ENCODE results near the gene CD209. TPM values are rescaled to one million over a fixed set of nuclear protein-coding genes. Genes with fewer than 3 reads are reported as not detected.

Gene CD209
- total RNA-seq, 1 donor from 2014 or later = not detected

DNA sequence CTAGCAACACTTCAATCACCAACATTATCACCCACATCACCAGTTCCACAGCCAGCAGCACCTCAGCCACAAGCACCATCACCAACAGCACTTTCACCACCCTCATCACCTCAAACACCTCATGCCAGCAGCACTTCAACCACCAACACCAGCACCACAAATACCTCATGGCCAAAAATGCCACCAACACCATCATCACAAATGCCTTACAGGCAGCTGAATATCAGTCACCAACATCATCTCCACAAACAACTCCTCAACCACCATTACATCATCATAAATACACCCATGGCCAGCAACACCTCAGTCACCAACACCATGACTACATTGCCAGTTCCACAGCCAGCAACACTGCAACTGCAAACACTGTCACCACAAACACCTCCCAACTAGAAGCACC lies 55.8 kb downstream of the CD209 start:
- H3K4me3 Mint-ChIP-seq (ENCODE audit: unreplicated experiment) = no peak overlapping the region
- H3K27me3 Mint-ChIP-seq (ENCODE audit: unreplicated experiment) = peaks cover under 1% of the 10 kb centered on the region
- no peaks in the 10 kb centered on the region for H3K36me3 Mint-ChIP-seq (ENCODE audit: unreplicated experiment)
- DNase-seq (ENCODE audit: extremely low spot score, unreplicated experiment) = no peak
- TF ChIP-seq, protein P1, sequence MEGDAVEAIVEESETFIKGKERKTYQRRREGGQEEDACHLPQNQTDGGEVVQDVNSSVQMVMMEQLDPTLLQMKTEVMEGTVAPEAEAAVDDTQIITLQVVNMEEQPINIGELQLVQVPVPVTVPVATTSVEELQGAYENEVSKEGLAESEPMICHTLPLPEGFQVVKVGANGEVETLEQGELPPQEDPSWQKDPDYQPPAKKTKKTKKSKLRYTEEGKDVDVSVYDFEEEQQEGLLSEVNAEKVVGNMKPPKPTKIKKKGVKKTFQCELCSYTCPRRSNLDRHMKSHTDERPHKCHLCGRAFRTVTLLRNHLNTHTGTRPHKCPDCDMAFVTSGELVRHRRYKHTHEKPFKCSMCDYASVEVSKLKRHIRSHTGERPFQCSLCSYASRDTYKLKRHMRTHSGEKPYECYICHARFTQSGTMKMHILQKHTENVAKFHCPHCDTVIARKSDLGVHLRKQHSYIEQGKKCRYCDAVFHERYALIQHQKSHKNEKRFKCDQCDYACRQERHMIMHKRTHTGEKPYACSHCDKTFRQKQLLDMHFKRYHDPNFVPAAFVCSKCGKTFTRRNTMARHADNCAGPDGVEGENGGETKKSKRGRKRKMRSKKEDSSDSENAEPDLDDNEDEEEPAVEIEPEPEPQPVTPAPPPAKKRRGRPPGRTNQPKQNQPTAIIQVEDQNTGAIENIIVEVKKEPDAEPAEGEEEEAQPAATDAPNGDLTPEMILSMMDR (IDR thresholded peaks at IDR 0.05) = no peak
- H3K27ac Mint-ChIP-seq (ENCODE audit: unreplicated experiment) = no peak overlapping the region
- H3K4me1 Mint-ChIP-seq (ENCODE audit: unreplicated experiment) = no peaks in the 10 kb centered on the region
- no peaks in the 10 kb centered on the region for H3K9me3 Mint-ChIP-seq (ENCODE audit: unreplicated experiment)

DNA sequence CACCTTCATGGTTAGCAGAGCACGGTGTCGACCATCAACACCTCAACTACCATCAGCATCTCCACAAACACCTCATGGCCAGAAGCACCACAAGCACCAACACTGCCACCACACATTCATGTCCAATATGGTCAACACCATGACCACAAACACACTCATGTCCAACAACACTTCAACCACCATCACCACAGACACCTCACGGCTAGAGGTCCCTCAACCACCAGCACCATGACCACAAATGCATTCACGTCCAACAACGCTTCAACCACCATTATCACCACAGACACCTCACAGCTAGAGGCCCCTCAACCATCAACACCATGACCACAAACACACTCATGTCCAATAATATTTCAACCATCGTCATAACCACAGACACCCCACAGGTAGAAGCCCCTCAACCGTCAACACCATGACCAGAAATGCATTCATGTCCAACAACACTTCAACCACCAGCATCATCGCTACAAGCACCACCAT lies 56.5 kb downstream of the CD209 start:
- no peaks in the 10 kb centered on the region for H3K27me3 Mint-ChIP-seq (ENCODE audit: unreplicated experiment)
- no peaks in the 10 kb centered on the region for H3K9me3 Mint-ChIP-seq (ENCODE audit: unreplicated experiment)
- DNase-seq (ENCODE audit: extremely low spot score, unreplicated experiment) = no peak
- TF ChIP-seq, protein P1 (IDR thresholded peaks at IDR 0.05) = no peak
- no peak overlapping the region for H3K27ac Mint-ChIP-seq (ENCODE audit: unreplicated experiment)
- H3K36me3 Mint-ChIP-seq (ENCODE audit: unreplicated experiment) = no peaks in the 10 kb centered on the region
- no peak overlapping the region for H3K4me3 Mint-ChIP-seq (ENCODE audit: unreplicated experiment)
- H3K4me1 Mint-ChIP-seq (ENCODE audit: unreplicated experiment) = no peaks in the 10 kb centered on the region

Other genes with a start within 250 kb of the CD209 start
- 84.4 and 93.5 TPM in 2 replicates for gene ZNF358, start 231.4 kb downstream of the CD209 start, total RNA-seq
- gene MCOLN1, start 224.9 kb downstream of the CD209 start, total RNA-seq = 33.3 and 39.2 TPM in 2 replicates
- gene PNPLA6, start 211.8 kb downstream of the CD209 start, total RNA-seq = 107 and 129 TPM in 2 replicates
- gene CAMSAP3, start 151.7 kb downstream of the CD209 start, total RNA-seq = 0.57 and 1.1 TPM in 2 replicates
- gene XAB2, start 118.0 kb downstream of the CD209 start, total RNA-seq = 40.9 and 41.7 TPM in 2 replicates
- 89.7 and 122 TPM in 2 replicates for gene PET100, start 117.7 kb downstream of the CD209 start, total RNA-seq
- not detected in 2 replicates for gene PCP2, start 113.8 kb downstream of the CD209 start, total RNA-seq
- 11.6 and 13.6 TPM in 2 replicates for gene STXBP2, start 110.4 kb downstream of the CD209 start, total RNA-seq
- gene RETN, start 78.5 kb downstream of the CD209 start, total RNA-seq = not detected in 2 replicates
- gene MCEMP1, start 70.4 kb downstream of the CD209 start, total RNA-seq = not detected in 2 replicates
- gene TRAPPC5, start 66.7 kb downstream of the CD209 start, total RNA-seq = 105 and 108 TPM in 2 replicates
- gene FCER2, start 45.4 kb downstream of the CD209 start, total RNA-seq = not detected in 2 replicates
- not detected in 2 replicates for gene CLEC4G, start 15.4 kb downstream of the CD209 start, total RNA-seq
- not detected in 2 replicates for gene CLEC4M, start 15.7 kb upstream of the CD209 start, total RNA-seq
- gene EVI5L, start 82.7 kb upstream of the CD209 start, total RNA-seq = 27.3 and 27.6 TPM in 2 replicates
- 0.24 and 0.51 TPM in 2 replicates for gene PRR36, start 126.9 kb upstream of the CD209 start, total RNA-seq
- 3.3 and 3.5 TPM in 2 replicates for gene LRRC8E, start 141.0 kb upstream of the CD209 start, total RNA-seq
- gene MAP2K7, start 156.3 kb upstream of the CD209 start, total RNA-seq = 34.4 and 42.1 TPM in 2 replicates
- gene TGFBR3L, start 167.3 kb upstream of the CD209 start, total RNA-seq = 2.3 and 2.6 TPM in 2 replicates
- gene SNAPC2, start 172.8 kb upstream of the CD209 start, total RNA-seq = 19.6 and 21.9 TPM in 2 replicates
- 28.7 and 28.8 TPM in 2 replicates for gene CTXN1, start 178.6 kb upstream of the CD209 start, total RNA-seq
- gene TIMM44, start 196.1 kb upstream of the CD209 start, total RNA-seq = 69.4 and 73.4 TPM in 2 replicates

Measured in osteocyte (in vitro differentiated cells).